ENCODE measurements around the gene FRYL. TPM values are rescaled to one million over a fixed set of nuclear protein-coding genes. Genes with fewer than 3 reads are reported as not detected.

FRYL gene
- total RNA-seq, 1 donor from 2014 or later: 93.3 TPM

GRCh38 chr4:48670587-48670986 lies 109.5 kb downstream of the FRYL start:
- H3K4me1 Mint-ChIP-seq (ENCODE audit: unreplicated experiment): peaks cover 15% of the 10 kb centered on the region

GRCh38 chr4:48669086-48669485 lies 111.0 kb downstream of the FRYL start:
- peaks cover 21% of the 10 kb centered on the region for H3K4me1 Mint-ChIP-seq (ENCODE audit: unreplicated experiment)
- DNase-seq (ENCODE audit: low spot score): no peak
- no peak for TF ChIP-seq CTCF (IDR thresholded peaks at IDR 0.05; ENCODE audit: unreplicated experiment)
- no peak overlapping the region for H3K27ac Mint-ChIP-seq (ENCODE audit: unreplicated experiment)
- peaks cover 6% of the 10 kb centered on the region for H3K27me3 Mint-ChIP-seq (ENCODE audit: unreplicated experiment)
- no peaks in the 10 kb centered on the region for H3K9me3 Mint-ChIP-seq (ENCODE audit: unreplicated experiment)
- no peak overlapping the region for H3K4me3 Mint-ChIP-seq (ENCODE audit: unreplicated experiment)
- no peaks in the 10 kb centered on the region for H3K36me3 Mint-ChIP-seq (ENCODE audit: low read depth, unreplicated experiment)

More at GRCh38 chr4:48670587-48670986, 109.5 kb downstream of the FRYL start:
- no peaks in the 10 kb centered on the region for H3K36me3 Mint-ChIP-seq (ENCODE audit: low read depth, unreplicated experiment)
- no peak overlapping the region for H3K27ac Mint-ChIP-seq (ENCODE audit: unreplicated experiment)
- H3K27me3 Mint-ChIP-seq (ENCODE audit: unreplicated experiment): peaks cover 6% of the 10 kb centered on the region
- no peak overlapping the region for H3K4me3 Mint-ChIP-seq (ENCODE audit: unreplicated experiment)
- no peak for TF ChIP-seq CTCF (IDR thresholded peaks at IDR 0.05; ENCODE audit: unreplicated experiment)
- no peaks in the 10 kb centered on the region for H3K9me3 Mint-ChIP-seq (ENCODE audit: unreplicated experiment)
- DNase-seq (ENCODE audit: low spot score): no peak

GRCh38 chr4:48668254-48669017 lies 111.6 kb downstream of the FRYL start:
- no peak overlapping the region for H3K4me3 Mint-ChIP-seq (ENCODE audit: unreplicated experiment)
- H3K4me1 Mint-ChIP-seq (ENCODE audit: unreplicated experiment): peaks cover 26% of the 10 kb centered on the region
- no peak overlapping the region for H3K27ac Mint-ChIP-seq (ENCODE audit: unreplicated experiment)
- peaks cover 4% of the 10 kb centered on the region for H3K27me3 Mint-ChIP-seq (ENCODE audit: unreplicated experiment)
- no peaks in the 10 kb centered on the region for H3K36me3 Mint-ChIP-seq (ENCODE audit: low read depth, unreplicated experiment)
- DNase-seq (ENCODE audit: low spot score): no peak
- H3K9me3 Mint-ChIP-seq (ENCODE audit: unreplicated experiment): no peaks in the 10 kb centered on the region
- TF ChIP-seq CTCF (IDR thresholded peaks at IDR 0.05; ENCODE audit: unreplicated experiment): no peak

- Mint-ChIP-seq H3K4me1 (ENCODE audit: unreplicated experiment) (peaks cover 25% of the 10 kb centered on the region), H3K36me3 (ENCODE audit: low read depth, unreplicated experiment) (no peaks in the 10 kb centered on the region), H3K27me3 (ENCODE audit: unreplicated experiment) (peaks cover 4% of the 10 kb centered on the region), H3K4me3 (ENCODE audit: unreplicated experiment) (no peak overlapping the region), H3K27ac (ENCODE audit: unreplicated experiment) (peak overlapping the region; percentile 8), H3K9me3 (ENCODE audit: unreplicated experiment) (no peaks in the 10 kb centered on the region)
- DNase-seq (ENCODE audit: low spot score): no peak
- no peak for TF ChIP-seq CTCF (IDR thresholded peaks at IDR 0.05; ENCODE audit: unreplicated experiment)
These were observed 112.9 kb downstream of the FRYL start for GRCh38 chr4:48667148-48667547.

GRCh38 chr4:48665555-48666186 lies 114.4 kb downstream of the FRYL start:
- no peaks in the 10 kb centered on the region for H3K9me3 Mint-ChIP-seq (ENCODE audit: unreplicated experiment)
- no peak overlapping the region for H3K27ac Mint-ChIP-seq (ENCODE audit: unreplicated experiment)
- no peak overlapping the region for H3K4me3 Mint-ChIP-seq (ENCODE audit: unreplicated experiment)
- H3K27me3 Mint-ChIP-seq (ENCODE audit: unreplicated experiment): no peaks in the 10 kb centered on the region
- TF ChIP-seq CTCF (IDR thresholded peaks at IDR 0.05; ENCODE audit: unreplicated experiment): no peak
- no peak for DNase-seq (ENCODE audit: low spot score)
- no peaks in the 10 kb centered on the region for H3K36me3 Mint-ChIP-seq (ENCODE audit: low read depth, unreplicated experiment)
- peaks cover 23% of the 10 kb centered on the region for H3K4me1 Mint-ChIP-seq (ENCODE audit: unreplicated experiment)

Data from endothelial cell (in vitro differentiated cells).